Measurements from ENCODE around the gene CD6.

CD6 gene

DNA sequence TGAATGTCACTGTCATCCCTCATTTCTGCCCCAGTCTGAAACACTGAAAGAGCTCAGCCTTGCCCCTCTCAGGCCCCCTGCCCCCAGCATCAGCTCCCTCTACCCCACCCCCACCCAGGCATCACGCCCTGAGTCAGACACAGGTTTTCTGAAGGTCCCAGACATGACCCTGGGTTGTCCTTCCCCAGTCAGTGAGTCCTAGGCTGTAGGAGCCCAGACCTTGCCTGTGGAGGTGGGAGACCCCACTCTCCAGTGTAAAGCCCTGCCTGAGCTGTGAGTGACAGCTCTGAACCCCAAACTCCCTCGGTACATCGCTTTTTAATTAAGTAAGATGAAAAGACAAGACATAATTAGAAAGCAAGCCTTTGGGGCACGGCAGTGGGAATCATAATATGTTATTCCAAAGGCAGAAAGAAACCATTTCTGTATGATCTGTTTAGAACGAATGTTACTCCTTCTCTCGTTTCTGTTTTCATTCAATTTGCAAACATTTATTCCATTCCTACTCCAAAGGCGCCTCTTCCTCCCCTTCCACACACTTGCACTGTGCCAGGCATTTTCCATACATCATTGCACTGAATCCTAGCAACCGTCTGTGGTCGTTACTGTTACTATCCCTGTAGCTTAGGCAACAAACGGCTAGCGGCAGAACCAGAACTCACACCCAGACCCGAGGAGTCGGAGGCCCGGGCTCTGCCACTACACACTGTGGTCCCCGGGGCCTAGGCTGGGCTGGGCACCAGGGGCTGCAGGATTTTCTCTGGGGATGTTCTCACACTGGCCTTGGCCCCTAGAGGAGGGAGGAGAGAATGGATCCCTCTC is 63.4 kb downstream of the CD6 start:
- DNase-seq: no peak

DNA sequence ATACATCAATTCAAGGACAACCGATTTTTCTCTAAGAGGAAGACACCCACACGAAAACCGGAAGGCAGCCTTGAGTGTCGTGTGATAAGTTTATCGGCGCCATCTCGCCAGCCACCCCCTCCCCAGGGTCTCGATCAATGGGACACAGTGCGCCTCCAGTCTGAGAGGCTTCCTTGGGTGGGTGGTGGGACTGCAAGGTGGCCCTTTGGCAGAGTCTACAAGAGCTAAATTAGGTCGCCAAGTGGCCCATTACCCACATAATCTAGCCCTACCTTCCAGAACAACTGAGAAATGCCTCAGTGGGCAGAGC is 64.0 kb downstream of the CD6 start:
- DNase-seq: no peak

DNA sequence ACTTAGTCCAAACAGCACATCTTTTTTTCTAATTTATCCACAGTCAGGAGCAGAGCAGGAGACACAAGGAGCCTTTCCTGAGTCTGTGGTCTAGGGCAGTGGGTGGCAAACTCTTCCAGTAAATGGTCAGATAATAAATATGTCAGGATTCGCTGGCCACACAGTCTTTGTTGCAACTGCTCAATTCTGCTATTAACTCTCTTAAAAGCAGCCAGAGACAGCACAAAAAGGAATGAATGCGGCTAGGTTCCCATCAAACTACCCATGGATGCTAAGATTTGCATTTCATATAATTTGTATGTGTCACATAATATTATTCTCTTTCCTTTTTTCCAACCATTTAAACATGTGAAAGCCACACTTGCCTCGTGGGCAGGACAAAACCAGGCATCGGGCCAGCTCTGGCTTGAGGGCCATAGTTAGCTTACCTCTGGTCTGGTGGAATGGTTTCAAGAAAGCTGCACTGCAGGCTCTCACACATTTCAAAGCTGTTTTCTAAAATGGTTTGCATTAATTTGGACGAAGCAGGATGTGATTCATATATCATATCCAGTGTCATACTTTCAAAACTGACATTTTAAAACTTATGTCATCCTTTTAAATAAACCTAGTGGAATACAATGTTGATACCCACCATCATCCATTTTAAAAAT is 66.1 kb downstream of the CD6 start:
- peak; percentile 27 for DNase-seq

DNA sequence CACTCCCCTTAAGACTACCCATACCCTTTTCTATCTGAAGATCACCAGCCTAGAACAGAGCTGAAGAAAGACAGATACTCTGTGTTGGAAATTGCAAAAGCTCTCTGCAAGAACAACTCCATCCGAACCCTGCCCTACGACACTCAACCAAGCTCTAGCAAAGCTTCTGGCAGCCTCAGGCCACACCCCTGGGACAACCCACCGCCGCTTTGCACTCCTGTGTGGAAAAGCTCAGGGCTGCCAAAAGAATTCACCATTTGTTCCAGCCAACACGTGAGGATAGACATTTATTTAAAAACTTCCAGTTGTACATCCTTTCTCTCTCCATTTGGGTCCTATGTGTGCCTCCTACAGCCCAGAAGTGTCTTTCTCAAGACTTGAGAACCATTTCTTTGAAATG is 68.4 kb downstream of the CD6 start:
- peak; percentile 45 for DNase-seq

DNA sequence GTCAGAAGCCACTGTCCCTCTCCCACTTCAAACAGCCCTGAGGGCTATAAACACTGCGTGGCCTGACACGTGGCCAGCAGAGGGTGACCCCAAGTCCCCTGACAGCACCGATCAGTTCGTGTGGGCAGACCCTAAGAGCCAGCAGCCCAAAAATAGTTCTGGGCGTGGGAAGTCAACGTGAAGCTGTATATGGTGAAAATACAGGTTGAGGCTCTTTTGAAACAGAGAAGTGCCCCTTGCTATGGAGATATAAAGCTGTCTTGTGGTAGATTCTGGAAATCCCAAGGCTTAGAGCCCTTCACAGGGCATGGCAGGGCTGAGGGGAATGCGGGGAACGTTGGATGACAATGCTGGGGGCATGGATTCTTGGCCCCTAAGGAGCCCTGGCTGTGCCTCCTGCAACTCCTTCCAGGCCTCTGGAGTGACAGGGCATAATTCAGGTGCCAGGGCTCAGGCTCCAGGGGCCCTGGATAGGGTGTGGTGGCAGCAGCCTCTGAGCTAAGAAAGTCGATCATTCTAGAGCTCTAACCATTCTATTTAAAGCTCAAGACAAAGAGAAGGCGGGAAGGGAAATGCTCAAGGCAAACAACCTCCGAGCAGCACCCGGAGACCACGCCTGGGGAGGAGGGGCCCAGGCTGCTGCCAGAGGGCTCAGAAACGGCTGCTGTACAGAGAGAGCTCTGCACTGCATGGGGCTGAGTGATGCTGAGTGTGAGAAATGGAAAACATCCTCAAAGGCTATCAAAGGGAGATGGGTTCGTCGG is 70.5 kb downstream of the CD6 start:
- no peak for DNase-seq

DNA sequence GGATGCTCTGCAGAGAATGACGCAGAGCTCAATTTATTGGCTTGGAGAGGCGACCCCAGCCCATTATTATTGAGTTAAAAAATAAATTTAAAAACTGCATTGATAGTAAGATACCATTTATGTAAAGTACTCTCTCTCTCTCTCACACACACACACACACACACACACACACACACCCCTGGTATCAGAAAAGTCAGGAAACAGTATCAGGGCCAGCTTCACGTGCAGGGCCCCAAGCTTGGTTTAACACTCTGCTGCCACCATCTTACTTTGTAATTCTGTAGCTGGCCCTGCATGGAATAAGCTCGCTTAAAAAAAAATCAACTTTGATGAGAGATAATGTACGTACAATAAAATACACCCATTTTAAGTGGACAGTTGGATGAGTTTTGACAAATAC is 71.1 kb downstream of the CD6 start:
- no peak for DNase-seq

DNA sequence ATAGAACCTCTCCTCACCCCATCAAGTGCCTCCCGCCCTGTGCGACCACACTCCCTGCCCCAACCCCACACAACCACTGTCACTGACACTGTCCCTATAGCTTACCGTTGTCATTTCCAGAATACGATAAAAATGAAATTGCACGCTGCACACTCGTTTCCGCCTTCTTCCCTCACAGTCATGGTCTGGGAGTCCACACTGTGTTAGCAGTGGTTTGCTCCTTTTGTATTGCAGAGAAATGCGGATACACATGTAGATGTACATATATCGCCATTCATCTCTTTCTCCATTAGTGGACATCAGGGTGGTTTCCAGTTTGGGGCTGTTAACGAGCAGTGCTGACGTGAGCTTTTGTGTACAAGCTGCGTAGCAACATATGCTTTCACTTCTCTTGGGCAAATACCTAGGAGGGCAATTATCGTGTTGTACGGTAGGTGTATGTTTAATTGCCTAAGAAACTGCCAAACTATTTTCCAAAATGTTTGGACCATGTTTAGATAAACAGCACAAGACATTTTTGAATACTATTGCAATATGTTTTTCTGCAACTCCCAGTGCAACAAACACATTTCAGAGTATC is 71.6 kb downstream of the CD6 start:
- DNase-seq: no peak

DNA sequence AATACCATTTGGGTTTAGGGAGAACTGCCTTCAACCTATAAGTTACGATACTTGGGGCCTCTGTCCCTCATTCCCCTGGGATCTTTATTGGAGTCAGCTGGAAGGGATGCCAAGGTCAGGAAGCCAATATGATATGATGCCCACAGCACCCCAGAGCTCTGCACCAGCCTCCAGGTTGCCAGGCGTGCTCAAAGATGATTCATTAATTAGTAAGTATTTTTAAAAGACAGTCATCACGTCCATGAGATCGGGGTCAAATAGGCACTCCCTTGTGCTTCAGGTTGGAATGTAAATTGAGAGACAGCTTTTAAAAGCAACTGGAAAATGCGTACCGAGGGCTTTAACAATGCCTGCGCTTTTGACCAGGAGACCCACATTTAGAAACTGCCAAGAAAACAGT is 73.8 kb downstream of the CD6 start:
- DNase-seq: no peak

DNA sequence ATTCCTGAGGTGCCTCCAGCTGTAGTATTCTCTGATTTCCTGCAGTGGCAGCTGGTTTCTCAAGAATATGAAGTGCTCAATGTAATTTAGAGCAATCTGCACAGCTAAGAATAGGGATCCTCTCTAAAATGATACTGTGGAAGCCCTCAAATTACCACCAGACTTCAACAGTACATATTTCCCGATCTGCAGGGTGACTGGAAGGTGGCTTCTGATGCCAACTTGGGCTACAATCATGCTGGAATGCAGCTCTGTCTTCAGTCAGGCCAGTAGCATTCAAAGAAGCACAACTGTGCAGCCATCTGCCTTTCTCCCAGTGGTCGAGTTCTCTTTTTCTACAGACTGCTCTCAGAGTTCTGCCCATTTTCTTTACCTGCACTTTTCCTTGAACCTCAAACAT is 75.4 kb downstream of the CD6 start:
- DNase-seq: no peak

DNA sequence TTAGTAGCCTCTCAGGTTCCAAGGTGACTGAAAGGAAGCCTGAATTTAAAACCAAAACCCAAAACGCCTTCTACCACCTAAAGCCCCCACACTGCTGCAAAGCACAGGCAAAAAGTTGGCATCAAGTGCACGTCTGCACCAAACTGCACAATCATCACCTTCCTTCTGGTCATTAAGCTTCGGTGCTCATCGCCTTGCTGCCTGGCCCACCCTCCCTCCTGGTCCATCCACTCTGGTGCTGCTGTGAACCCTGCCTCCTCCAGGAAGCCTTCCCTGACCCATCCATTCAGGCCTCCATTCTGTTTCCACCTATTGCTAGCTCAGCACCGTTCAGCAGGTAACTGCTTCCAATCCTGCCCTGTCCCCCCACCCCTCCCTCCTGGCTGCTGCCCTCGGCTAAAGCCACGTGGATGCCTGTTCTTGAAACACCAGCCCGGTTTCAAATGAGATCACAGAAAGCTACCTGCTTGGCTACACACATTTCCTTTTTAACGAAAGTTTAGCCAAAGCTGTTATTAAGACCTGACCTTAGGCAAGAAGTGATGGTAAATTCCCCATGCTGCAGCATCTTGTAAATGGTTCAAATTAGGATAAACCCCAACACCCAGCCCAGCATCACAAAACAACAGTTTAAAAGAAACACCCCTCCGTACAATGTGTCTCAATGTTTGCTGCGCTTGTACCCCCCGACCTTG is 77.0 kb downstream of the CD6 start:
- DNase-seq: no peak

DNA sequence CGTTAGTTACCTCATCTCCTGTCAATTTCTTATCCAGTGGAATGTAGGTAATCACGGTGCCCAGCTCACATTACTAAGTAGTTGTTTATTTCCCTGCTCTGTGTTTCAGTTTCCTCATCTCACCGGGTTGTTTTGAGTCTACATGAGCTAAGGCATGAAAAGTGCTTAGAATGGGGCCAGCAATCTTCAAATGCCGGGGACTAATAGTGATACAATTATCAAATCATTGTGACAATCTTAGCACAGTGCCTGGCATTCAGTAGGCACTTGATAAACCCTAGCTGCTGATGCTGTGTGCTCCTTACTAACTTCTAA is 77.5 kb downstream of the CD6 start:
- DNase-seq: no peak

DNA sequence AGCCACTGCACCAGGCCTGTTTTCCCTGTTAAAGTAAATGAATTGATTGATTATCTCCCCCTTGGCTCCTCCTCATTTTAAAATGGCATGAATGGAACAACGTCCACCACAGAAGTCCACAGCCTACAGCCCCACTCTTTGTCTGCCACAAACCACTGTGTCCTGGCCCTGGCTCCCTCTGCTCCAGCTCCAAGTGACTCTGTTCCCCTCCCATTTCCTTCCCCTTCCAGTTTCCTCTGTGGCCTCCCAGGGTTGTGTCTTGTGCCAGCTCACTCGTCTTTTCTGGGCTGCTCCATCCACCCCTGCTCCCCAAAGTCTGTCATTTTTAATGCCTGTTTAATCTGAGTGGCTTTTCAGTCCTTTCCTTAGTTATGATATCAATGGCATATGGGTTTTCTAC is 78.4 kb downstream of the CD6 start:
- peak; percentile 22 for DNase-seq

DNA sequence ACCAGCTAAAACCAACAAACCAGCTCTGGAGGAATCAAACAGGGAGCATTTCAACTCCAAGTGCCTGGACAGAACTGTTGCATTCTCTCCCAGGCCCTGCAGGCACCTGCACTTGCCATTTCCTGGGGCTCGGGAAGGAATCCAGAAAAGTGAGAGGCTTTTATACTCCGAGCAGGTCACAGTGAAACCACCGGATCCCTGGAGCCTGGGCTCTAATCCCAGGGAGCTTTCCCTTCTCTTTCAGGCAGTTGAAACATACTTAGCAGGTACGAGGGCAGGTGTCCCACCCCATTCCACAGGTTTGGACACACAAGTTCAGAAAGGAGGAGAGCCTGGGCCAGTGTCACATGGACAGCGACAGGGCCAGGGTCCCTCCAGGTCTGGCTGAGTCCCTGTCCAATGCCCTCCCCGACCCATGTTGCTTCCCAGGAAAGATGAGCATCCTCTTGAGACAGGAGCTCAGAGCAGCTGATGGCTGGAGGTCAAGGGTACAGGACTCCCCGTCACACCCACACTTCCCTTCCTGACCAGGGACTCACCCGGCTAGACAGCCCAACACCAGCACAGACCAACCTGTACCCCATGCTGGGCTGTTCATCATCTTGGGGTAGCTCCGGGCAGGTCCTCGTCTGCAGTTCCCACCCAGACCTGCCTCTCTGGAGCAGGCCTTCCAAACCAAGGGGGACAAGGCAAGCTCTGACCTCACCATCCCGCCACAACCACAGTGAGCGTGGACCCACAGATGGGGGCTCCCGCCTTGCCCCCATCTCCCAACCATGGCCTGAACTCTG is 80.9 kb downstream of the CD6 start:
- no peak for DNase-seq

DNA sequence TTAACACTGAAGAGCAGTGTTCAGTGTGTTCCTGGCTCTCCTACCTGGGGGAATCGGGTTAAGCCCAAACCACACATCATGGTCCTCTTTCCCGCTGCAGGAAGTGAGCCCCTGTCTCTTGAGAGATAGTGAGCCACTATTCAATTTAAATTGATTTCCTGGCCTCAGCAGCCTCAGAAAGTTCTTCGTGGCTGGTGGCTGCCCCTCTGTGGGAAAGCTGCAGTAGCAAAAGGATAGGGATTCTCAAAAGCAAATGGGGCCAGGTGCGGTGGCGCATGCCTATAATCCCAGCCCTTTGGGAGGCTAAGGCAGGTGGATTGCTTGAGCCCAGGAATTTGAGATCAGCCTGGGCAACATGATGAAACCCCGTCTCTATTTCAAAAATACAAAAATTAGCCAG is 81.7 kb downstream of the CD6 start:
- DNase-seq: no peak

DNA sequence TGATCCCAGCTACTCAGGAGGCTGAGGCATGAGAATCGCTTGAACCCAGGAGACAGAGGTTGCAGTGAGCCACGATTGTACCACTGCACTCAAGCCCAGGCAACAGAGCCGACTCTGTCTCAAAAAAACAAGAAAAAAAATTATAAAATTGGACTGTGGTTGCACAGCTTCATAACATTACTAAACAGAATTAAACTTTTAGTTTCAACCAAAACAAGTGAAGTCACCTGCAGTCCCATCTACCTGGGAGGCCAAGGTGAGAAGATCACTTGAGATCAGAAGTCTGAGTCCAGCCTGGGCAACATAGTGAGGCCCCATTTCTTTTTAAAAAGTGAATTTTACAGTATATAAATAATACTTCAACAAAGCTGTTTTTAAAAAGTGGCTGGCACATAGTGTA is 83.0 kb downstream of the CD6 start:
- DNase-seq: no peak

DNA sequence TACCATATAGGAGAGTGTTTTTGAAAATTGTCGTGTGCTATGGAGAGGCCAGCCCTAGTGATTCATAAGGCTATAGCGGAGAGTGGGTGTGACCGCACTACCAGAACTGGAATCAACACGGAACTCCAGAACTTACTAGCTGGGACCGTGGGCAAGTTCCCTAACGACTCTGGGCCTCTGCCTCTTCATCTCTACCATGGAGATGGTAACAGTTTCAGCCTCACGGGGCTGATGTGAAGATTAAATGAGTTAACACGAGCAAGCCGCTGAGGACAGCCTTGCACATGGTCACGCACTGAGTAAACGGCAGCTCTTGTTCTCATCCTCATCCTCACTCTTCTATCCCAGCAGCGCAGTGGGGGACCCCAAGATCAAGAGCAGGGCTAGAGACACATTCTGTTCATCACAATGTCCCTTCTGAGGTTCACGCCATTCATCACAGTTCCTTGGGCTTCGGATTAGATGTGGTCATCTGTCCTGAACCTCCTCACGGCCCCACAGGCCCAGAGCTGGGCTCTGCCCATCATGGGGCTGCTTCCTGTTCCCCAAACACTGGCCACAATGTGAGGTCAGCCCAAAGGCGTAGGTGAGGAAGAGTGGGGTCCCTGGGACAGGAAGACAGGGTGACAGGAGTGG is 83.6 kb downstream of the CD6 start:
- peak; percentile 79 for DNase-seq

DNA sequence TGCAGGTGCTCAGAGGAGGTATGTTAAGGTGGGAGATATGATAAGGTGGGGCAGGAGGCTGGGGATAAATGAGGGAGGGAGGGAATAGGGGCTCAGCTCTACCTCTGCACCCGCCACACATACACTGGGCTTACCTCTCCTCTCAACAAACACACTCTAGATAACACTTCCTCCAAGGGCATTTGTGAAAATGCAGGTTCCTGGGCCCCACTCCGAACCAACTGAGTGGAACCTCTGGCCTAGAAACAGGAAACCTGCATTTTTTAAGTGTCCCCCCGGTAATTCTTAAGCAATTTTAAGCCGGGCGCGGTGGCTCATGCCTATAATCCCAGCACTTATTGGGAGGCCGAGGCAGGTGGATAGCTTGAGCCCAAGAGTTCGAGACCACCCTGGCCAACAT is 84.3 kb downstream of the CD6 start:
- DNase-seq: no peak

DNA sequence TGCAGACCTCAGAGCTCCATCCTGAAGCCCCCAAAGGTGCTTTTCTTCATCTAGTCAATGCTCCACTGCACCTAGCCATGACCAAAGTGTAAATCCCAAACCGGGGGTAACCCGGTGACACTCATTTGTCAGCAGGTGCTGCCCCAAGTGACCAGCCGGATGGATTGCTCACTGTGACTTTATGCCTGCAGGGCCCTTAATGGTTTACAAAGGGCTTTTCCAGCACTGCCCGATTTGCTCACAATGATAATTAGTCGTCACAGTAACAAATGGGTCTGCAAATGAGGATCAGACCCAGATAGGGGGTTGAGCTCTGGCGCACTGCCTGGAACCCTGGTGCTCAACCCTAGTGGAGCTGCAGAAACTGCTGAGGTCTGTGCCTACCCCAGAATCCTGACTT is 85.1 kb downstream of the CD6 start:
- DNase-seq: no peak

DNA sequence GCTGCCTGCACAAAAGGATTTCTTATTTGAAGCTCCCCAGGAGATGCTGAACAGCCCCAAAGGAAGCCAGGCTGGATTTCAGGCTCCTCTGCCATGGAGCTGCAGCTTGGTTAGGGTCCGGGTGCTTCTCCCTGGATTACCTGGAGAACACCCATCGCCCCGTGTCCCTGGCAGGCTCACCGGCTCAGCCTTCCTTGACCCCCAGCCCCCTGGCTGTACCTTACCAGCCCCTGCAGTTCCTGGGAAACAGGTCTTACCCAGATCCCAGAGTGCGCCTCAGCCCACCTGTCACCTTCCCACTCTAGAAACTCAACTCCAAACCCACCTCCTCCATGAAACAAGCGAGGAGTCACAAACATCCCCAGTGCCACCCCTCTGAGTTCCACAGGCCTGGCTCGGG is 85.5 kb downstream of the CD6 start:
- no peak for DNase-seq

DNA sequence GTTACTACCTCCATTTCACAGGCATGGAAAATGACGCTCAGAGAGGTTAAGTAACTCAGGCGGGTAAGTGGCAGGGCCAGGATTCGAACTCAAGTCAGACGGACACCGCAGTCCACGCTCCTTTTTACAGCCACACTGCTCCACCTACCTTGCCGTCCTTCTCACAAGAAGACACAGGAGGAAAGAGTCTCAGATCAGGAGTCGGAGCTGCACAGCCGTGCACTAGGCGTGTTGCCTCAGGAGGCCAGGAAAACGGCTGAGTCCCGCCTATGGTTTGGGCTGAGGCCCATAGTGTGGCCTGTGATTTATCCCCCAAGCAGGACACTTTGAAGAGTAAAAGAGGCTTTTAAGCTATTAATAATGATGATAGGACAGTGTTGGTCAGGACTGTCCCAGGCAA is 86.1 kb downstream of the CD6 start:
- no peak for DNase-seq

DNA sequence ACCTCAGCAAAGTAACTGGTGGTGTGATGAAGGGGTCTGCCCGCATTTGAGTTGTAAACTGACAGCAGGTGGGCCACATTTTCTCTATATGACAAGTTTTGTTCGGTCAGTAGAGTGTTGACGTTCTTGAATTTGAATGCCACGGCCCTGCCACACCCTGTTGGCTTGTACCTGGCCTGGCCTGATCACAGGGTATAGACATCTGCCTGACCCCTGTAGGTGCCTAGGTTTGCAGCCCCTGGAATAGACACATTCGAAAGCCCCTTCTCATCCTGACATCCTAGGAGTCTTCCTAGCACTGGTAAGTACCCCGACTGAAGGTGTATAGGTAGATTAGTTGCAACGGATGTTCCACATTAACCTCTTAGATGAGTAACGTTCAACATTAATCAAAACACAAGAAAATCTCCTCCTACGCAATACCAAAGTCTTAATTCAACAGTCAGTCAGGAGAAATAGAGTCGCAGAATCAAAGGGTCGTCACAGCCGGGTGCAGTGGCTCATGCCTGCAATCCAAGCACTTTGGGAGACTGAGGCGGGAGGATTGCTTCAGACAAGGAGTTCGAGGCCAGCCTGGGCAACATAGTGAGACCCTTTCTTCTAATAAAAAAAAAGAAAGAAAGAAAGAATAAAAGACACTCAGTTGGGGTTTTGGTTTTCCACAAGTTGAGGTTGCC is 87.2 kb downstream of the CD6 start:
- no peak for DNase-seq
